Measurements from ENCODE around the gene ECSCR. TPM values are rescaled to one million over a fixed set of nuclear protein-coding genes. Genes with fewer than 3 reads are reported as not detected.
A peak's percentile ranks its signal among the peaks of the same experiment; 100 is the strongest.
"Not testable (repeated sequence)": the region's sequence is repeated elsewhere in the genome, so short reads cannot be mapped to it uniquely, and the experiment has no call there.

The ECSCR gene
- total RNA-seq, result 10 to 100 TPM; 39.7 to 46.6 TPM
- long read RNA-seq, donor 1, transcript ECSCR-201 (10 exons, 1,035 nt), result major isoform, 6 of 8 reads
- long read RNA-seq, donor 1, partial matches to known transcripts, result 2 of 8 reads
- long read RNA-seq, donor 1, other reads (novel, unspliced or antisense), result 0 of 8 reads
- long read RNA-seq, donor 2, transcript ECSCR-201 (10 exons, 1,035 nt), result major isoform, 40 of 45 reads
- long read RNA-seq, donor 2, partial matches to known transcripts, result 5 of 45 reads
- long read RNA-seq, donor 2, other reads (novel, unspliced or antisense), result 0 of 45 reads

GRCh38 chr5:139462586-139463276 lies at the start of gene ECSCR:
TSS of gene ECSCR (minus strand) at chr5:139462743. CDS start at chr5:139462670, 73 bp downstream.
- DNase-seq (ENCODE audit: low spot score), result no peak
- intact Hi-C loops (cut with DNase I), result no loop called here

GRCh38 chr5:139504722-139505121 lies 42.2 kb upstream of the ECSCR start:
- intact Hi-C loops (cut with DNase I); DNase-seq (ENCODE audit: low spot score): not testable (repeated sequence)

GRCh38 chr5:139503879-139504278 lies 41.3 kb upstream of the ECSCR start:
- intact Hi-C loops (cut with DNase I), result not testable (repeated sequence)
- DNase-seq (ENCODE audit: low spot score), result peak; percentile 37

GRCh38 chr5:139503036-139503817 lies 40.7 kb upstream of the ECSCR start:
- intact Hi-C loops (cut with DNase I), result not testable (repeated sequence)
- peak; percentile 34 for DNase-seq (ENCODE audit: low spot score)

- intact Hi-C loops (cut with DNase I), result no loop called here
- no peak for DNase-seq (ENCODE audit: low spot score)
Measured at GRCh38 chr5:139501381-139501780, 38.8 kb upstream of the ECSCR start.

- intact Hi-C loops (cut with DNase I), result no loop called here
- no peak for DNase-seq (ENCODE audit: low spot score)
Measured at GRCh38 chr5:139495638-139496435, 33.3 kb upstream of the ECSCR start.

- no peak for DNase-seq (ENCODE audit: low spot score)
- intact Hi-C loops (cut with DNase I), result no loop called here
Measured at GRCh38 chr5:139494832-139495231, 32.3 kb upstream of the ECSCR start.

DNA sequence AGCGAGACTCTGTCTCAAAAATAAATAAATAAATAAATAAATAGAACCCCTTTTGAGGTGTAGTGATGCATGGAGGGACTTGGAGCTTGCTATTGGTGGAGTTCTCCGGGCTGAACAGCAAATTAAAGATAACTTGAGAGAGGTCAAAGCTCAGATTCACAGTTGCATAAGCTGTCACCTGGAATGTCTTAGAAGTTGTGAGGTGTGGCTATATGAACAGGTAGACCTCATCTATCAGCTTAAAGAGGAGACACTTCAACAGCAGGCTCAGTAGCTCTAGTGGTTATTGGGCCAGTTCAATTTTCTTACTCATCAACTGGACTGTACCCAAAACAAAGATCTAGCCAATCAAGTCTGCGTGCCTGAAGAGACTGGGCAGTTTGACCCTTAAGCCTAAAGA lies 31.7 kb upstream of the ECSCR start:
- intact Hi-C loops (cut with DNase I), result no loop called here

DNA sequence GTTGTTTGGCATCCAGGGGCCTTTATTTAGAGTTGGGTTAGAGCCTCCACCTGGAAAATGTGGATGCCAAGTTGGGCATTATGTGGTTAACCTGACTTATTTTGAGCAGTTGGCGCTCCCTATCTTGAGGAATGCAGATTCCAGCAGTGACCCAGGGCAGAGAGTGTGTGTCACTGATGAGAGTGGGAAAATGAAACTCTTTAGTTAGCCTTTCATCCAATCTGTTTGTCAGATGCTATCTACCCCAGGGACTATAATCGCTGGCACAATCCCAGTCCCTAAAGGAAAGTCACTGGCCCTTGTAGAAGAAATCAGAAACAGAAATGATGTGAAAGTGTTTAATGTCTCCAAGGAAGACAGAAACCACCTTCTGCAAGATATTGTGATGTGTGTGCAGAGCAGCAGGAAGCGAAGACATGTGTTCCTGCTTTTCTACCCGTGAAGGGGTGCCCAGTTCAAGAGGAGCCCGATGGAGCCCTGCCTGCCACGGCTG lies 30.2 kb upstream of the ECSCR start:
- DNase-seq (ENCODE audit: low spot score), result no peak
- intact Hi-C loops (cut with DNase I), result no loop called here

More for the DNA sequence above, 31.7 kb upstream of the ECSCR start:
- DNase-seq (ENCODE audit: low spot score), result no peak

- intact Hi-C loops (cut with DNase I), result no loop called here
- DNase-seq (ENCODE audit: low spot score), result peak; percentile 81
Measured at GRCh38 chr5:139488260-139488659, 25.7 kb upstream of the ECSCR start.

DNA sequence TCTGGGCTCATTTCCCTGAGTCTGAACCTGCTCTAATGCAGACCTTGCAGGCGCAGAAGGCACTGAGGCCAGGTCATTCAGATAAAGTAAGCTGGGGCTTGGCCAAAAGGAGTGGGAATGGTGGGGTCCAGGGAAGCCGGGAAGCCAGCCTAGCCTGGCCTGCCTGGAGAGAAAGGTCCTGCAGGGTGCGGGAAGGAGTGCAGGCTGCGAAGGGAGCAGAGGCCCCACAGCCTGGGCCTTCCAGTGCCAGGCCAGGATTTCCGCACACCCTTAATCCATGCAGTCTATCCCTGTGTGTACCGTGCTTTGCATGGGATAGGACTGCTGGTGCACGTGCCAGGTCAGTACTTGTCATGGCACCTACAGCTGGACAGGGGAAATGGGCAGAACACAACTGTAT lies 23.7 kb upstream of the ECSCR start:
- DNase-seq (ENCODE audit: low spot score), result no peak
- intact Hi-C loops (cut with DNase I), result no loop called here

GRCh38 chr5:139482890-139483208 lies 20.3 kb upstream of the ECSCR start:
- intact Hi-C loops (cut with DNase I); DNase-seq (ENCODE audit: low spot score): not testable (repeated sequence)

DNA sequence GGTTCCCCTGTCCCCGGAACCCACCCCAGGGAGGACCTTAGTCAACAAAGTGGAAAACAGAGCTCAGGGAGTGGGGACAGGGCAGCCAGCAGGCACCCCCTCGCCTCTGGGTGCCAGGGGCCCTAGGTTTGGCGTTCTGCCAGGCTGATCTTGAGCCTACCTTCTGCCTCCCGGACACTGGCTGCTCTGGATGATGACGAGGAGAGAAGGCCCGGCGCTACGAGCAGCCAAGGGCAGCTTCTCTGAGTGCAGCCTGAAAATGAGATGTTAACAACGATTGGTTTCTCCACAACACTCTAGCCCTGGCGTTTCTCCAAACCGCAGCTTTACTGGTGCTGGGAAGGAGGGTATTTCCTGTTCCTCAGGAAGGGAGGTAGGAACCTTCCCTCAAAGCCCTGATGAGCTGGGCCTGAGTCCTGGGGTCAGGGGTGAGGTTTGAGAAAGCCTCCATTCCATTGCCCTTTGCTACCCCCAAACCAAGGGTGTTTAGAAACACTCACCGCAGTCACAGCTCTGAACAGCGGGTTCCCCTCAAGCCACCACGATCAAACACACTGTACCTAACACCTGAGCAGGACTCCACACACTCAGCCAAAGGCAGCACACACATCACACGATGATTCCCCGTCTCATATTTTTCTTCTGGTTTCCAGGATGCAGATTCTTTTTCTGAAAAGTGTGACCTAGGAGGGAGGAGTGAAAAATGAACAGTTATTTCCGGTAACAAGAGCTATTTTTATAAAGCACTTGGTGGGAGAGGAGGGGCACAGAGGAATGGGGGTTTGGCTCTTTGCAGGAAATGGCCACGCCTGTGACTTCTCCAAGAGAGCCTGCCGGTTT lies 19.7 kb upstream of the ECSCR start, which contains the start of gene STING1:
TSS of gene STING1 (minus strand) at position 709 of the 840 bp plus-strand sequence. CDS start 1,054 bp downstream, outside the sequence.
- DNase-seq (ENCODE audit: low spot score), result peak; percentile 95
- intact Hi-C loops (cut with DNase I), result no loop called here

GRCh38 chr5:139481580-139482049 lies 19.1 kb upstream of the ECSCR start:
- intact Hi-C loops (cut with DNase I), result no loop called here
- no peak for DNase-seq (ENCODE audit: low spot score)

GRCh38 chr5:139481122-139481533 lies 18.6 kb upstream of the ECSCR start:
- no peak for DNase-seq (ENCODE audit: low spot score)
- intact Hi-C loops (cut with DNase I), result no loop called here

DNA sequence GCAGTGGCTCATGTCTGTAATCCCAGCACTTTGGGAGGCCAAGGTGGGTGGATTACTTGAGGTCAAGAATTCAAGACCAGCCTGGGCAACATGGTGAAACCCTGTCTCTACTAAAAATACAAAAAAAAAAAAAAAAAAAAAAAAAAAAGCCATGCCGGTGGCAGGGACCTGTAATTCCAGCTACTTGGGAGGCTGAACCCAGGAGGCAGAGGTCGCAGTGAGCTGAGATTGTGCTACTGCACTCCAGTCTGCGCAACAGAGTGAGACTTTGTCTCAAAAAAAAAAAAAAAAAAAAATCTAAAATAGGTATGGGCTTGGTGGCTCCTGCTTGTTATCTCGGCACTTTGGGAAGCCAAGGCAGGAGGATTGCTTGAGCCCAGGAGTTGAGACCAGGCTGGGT lies 17.2 kb upstream of the ECSCR start:
- DNase-seq (ENCODE audit: low spot score); intact Hi-C loops (cut with DNase I): not testable (repeated sequence)

DNA sequence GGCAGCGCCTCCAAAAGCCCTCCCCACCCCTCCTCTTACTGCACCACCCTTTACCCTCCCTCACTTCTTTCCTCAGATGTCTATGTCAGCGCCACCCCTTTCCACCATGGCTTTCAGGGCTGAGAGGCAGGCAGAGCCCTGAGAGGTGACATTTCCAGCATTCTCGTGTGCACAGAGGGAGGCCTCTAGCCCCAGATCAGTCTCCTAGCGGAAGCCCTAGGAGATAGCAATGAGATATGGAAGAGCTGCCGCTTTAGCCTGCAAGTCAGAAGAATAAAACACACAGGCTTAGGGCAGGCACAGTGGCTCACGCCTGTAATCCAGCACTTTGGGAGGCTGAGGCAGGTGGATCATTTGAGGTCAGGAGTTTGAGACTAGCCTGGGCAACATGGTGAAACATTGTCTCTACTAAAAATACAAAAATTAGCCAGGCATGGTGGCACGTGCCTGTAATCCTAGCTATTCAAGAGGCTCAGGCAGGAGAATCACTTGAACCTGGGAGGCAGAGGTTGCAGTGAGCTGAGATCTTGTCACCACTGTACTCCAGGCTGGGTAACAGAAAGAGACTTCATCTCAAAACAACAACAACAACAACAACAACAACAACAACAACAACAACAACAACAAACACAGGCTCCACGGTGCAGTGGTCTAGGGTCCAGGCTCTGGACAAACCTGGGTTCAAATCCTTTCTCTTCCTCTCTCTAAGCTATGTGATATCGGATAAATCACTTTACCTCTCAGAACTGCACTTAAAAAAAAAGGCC lies 16.3 kb upstream of the ECSCR start:
- intact Hi-C loops (cut with DNase I), result not testable (repeated sequence)

More for the DNA sequence above, 16.3 kb upstream of the ECSCR start:
- DNase-seq (ENCODE audit: low spot score), result not testable (repeated sequence)
